Loucy (cell line): ENCODE results near the gene ANGPTL2.

Source experiments
- CTCF ChIP-seq: fragments of 200-600 bp; sonication (generic); conservative IDR thresholded peaks from 2 replicates; pipeline ENCODE4 v1.5.1; 2014; ENCODE audit warnings: mild to moderate bottlenecking, antibody characterized with exemption, low read length
- EZH2phosphoT487 ChIP-seq: fragments of 200-600 bp; IDR thresholded peaks from 2 replicates; pipeline ENCODE4 v1.6.1; 2018; ENCODE audit warnings: antibody characterized with exemption, mild to moderate bottlenecking, moderate library complexity, borderline replicate concordance

GRCh38 chr9:127047971-127048370 lies 74.5 kb downstream of the ANGPTL2 start:
- no peak for TF ChIP-seq CTCF
- TF ChIP-seq EZH2phosphoT487, result no peak
